GM13977 (cell line): ENCODE measurements around the gene PGBD5.

Experiments used
- DNase-seq: peaks from one replicate; pipeline ENCODE4 v3.0.0; 2012; ENCODE audit warnings: low spot score
- in situ Hi-C: fragments of 300-500 bp; cut with MboI; formaldehyde crosslinking; loops from one replicate; pipeline ENCODE4 v1.12.0; 2022; ENCODE audit warnings: low sequenced_read_pairs, low pct_unique_long_range_greater_than_20kb, mixed read lengths, inconsistent platforms; ENCODE audit not compliant: unreplicated experiment
- TF ChIP-seq, protein P1 (sequence below): IDR thresholded peaks from 2 replicates; pipeline ENCODE4 v1.5.1; 2012; ENCODE audit warnings: mild to moderate bottlenecking, control low read depth; ENCODE audit not compliant: insufficient read depth; ENCODE audit errors: extremely low read depth, missing control alignments

Gene PGBD5

DNA sequence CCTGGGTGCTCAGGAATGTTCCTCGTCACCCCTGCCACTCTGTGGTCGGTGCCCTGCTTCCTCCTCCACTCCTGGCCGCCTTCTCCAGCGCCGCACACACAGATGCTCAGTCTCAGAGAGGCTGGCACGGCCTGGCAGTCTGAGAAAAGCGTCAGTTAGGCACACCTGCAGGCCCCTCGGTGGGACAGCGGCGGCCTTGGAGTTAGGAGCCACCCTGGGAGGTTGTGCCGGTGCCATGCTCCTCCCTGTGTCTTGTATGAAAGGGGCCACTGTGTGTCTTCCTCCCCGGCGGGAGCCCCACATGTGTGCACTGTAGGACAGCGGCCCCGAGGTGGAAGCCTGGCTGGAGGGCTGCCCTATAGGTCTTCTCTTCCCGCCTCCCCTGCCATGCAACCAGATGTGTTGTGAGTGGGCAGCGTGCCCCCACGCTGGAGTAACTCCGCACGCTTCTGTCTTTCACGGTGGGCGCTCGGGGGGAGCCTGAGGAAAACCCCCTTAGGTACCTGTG is 145.2 kb downstream of the PGBD5 start:
- in situ Hi-C loops: no loop called here
- TF ChIP-seq, protein P1, sequence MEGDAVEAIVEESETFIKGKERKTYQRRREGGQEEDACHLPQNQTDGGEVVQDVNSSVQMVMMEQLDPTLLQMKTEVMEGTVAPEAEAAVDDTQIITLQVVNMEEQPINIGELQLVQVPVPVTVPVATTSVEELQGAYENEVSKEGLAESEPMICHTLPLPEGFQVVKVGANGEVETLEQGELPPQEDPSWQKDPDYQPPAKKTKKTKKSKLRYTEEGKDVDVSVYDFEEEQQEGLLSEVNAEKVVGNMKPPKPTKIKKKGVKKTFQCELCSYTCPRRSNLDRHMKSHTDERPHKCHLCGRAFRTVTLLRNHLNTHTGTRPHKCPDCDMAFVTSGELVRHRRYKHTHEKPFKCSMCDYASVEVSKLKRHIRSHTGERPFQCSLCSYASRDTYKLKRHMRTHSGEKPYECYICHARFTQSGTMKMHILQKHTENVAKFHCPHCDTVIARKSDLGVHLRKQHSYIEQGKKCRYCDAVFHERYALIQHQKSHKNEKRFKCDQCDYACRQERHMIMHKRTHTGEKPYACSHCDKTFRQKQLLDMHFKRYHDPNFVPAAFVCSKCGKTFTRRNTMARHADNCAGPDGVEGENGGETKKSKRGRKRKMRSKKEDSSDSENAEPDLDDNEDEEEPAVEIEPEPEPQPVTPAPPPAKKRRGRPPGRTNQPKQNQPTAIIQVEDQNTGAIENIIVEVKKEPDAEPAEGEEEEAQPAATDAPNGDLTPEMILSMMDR: no peak
- DNase-seq: no peak

DNA sequence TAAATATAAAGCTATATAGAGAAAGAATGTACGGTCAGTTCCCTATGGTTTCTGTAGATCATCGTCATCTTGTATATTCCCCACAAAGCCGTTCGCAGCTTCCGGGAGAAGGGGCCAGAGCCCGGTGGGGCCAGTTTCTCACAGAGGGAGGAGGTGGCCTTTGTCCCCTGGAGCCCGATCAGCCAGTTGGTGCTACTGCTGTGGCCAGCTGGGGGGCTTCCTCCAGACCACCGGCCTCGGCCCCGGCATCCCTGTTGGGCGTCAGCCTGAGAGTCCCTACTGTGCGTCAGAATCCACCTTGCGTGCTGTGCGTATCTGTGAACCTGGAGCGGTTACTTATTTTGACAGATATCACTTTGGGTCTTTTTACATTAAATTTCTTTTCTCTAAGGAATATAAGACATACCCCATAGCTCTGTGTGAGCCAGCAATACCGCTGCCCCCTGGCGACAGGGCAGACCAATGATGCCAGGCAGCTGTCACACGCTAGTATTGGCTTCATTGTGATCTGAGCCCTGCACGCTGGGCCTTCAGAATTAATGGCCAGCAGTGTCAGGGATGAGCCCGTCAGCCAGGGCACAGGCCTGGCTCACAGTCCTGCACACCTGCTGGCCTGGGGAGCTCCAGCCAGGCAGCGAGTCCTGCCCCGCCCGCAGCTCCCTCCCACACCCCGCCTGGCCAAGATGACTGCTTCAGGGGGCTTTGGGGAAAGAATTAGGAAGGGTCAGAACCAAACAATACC is 145.9 kb downstream of the PGBD5 start:
- in situ Hi-C loops: no loop called here
- no peak for DNase-seq
- TF ChIP-seq, protein P1: no peak

DNA sequence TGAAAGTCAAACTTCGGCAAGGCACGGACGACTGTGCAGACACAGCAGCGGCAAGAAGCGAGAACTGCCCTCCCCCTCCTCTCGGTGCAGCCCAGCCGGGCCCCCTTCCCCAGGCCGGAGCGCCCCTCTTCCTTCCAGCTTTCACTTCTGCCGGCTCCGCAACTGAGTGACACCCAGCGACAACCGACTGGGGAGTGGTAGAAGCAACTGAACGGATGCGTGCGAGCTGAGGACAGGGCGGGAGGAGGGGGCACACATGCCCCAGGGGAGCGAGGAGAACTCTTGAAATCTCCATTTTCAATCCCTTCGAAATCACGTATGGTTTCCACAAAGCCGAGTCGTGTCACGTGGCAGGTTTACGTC is 146.6 kb downstream of the PGBD5 start:
- TF ChIP-seq, protein P1: no peak
- in situ Hi-C loops: no loop called here
- DNase-seq: no peak

DNA sequence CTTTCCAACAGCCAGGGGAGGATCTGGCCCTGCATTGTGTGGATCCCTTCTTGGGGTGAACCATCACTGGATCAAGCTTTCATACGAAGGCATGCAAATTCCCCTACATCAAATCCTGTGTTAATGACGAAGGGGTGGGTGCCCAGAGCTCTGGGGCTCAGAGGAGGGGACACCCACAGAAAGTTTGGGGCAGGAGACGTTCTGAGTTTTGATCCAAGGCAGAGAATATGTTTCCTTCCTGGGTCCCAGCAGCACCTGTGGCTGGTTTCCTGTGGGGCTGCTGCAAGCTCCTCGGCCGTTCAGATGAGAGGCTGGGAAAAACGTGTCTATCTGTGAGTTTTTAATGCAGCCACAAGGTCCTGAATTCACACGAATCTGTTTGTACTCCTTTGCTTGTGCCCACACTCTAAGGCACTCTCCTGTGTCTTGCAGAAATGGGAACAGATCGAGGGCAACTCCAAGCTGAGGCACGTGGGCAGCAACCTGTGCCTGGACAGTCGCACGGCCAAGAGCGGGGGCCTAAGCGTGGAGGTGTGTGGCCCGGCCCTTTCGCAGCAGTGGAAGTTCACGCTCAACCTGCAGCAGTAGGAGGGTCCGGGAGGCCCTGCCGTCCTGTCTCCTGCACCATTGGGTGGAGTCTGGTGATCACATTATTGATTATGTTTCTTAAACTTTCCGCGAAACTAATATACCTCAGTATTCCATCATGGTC is 147.1 kb downstream of the PGBD5 start:
- in situ Hi-C loops: no loop called here
- no peak for DNase-seq
- TF ChIP-seq, protein P1: no peak

DNA sequence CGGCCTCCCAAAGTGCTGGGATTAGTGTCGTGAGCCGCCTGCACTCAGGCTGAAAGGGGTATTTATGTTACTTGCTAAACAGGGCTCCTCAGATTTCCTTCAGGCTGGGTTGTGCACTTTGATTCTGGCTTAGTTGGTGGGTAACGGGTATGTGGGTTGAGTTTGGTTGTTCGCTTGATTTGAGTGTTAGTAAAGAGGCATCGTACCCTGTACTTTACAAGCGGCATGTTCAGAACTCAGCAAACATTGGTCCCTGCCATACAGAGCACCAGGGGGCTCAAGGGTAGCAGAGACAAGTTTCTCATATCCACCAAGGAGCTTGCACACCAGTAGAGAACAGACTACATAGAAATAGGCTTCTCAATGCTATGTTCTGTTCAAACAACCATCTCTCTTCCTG is 147.8 kb downstream of the PGBD5 start:
- TF ChIP-seq, protein P1: no peak
- DNase-seq: no peak
- in situ Hi-C loops: no loop called here

DNA sequence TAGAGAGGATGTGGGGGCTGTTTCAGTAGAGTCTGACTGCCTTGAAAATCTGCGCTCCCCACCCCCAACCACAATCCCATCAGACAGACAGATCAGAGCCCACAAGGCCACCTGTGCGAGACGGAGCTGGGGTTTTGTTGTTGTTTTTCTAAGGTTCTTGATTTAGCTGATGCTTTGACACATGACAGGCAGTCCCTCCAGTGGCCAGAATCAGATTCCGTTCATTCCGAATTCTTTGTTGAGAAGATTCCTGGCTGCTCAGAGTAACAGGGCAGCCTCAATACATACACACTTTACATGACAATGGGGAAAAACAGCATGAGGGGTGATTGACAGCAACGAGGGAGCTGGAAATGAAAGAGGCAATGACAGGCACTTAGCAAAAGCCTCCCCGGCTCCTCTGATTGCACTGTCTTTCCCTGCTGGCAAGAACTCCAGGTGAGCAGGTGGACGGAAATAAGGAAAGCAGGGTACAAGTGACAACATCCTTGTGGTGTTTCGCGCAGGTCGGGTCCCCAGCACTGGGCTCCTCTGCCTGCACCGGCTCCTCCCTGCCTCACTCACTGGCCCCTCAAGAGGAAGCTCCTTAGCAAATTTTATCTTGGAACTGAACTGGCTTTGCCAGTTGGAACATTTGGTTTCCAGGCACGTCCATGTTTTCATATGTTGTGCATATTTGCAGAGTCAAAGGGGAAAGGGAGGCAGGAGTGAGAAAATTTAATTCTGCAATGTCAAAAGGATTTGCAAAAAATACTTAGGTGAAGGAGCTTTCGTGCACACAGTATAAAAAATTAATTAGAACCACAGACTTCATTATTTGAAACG is 148.7 kb downstream of the PGBD5 start:
- in situ Hi-C loops: no loop called here
- DNase-seq: no peak
- TF ChIP-seq, protein P1: no peak
